ENCODE data around the gene TSHZ1.
A peak's percentile ranks its signal among the peaks of the same experiment; 100 is the strongest.

Gene TSHZ1

DNA sequence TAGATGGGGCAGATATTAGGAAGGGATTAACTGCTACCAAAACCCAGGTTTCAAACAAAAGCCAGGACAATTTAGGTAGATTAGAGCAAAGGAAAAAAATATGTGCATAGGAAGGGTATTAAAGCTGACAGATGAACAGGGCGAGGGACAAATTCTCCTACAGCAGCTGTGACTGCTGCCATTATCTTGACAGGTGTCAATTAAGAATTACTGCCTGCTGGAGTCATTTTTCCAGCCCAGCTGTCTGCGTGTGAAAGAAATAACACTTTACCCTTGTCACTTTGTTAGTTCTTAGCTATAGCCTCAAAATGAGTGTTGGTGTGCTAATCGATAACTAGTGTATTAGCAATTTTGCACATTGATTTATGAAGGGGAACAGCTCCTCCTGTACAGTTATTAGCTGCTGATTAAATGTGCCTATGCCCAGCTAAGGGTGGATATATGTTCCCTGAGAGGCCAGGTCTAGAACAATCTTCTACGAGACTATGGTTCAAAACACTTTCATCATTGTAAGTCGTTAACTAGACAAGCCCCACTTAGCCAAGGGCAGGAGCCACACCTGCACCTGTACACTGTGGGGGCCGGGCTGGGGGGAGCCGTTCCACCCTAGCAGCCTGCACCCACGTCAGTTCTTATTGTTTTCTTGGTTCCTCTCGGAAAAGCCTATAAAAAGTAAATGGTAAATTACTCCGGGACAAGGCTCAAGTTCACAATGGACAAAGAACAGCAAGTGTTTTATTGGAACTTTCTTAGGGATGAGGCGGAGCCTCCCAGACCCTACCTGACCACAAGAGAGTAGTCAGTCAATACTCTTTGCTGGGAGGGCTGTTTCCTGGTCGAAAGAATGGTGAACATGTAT, 7.7 kb downstream of the TSHZ1 start:
- no peak for TF ChIP-seq Cebpa-rat (IDR thresholded peaks at IDR 0.05)
- H3K4me1 ChIP-seq: peaks cover 19% of the 10 kb centered on the region
- no peaks in the 10 kb centered on the region for H3K9me3 ChIP-seq
- H3K27me3 ChIP-seq: no peaks in the 10 kb centered on the region
- no peaks in the 10 kb centered on the region for H3K36me3 ChIP-seq
- H4K20me1 ChIP-seq: peaks cover 87% of the 10 kb centered on the region
- H3K27ac ChIP-seq: no peak overlapping the region
- no peak overlapping the region for H3K4me3 ChIP-seq
- no peak overlapping the region for H3K4me2 ChIP-seq
- no peak overlapping the region for H3K9ac ChIP-seq

- H3K4me3 ChIP-seq: no peak overlapping the region
- no peaks in the 10 kb centered on the region for H3K9me3 ChIP-seq
- no peak overlapping the region for H3K9ac ChIP-seq
- 0 out of 2 replicates have a peak, but pooled peaks cover under 1% of the 10 kb centered on the region for H3K36me3 ChIP-seq
- no peaks in the 10 kb centered on the region for H3K27me3 ChIP-seq
- no peak overlapping the region for H3K4me2 ChIP-seq
- peaks cover 27% of the 10 kb centered on the region for H3K4me1 ChIP-seq
- H3K27ac ChIP-seq: no peak overlapping the region
- peaks cover 80% of the 10 kb centered on the region for H4K20me1 ChIP-seq
- TF ChIP-seq Cebpa-rat (IDR thresholded peaks at IDR 0.05): no peak
Measured at GRCh38 chr18:75219745-75220375, 9.3 kb downstream of the TSHZ1 start.

DNA sequence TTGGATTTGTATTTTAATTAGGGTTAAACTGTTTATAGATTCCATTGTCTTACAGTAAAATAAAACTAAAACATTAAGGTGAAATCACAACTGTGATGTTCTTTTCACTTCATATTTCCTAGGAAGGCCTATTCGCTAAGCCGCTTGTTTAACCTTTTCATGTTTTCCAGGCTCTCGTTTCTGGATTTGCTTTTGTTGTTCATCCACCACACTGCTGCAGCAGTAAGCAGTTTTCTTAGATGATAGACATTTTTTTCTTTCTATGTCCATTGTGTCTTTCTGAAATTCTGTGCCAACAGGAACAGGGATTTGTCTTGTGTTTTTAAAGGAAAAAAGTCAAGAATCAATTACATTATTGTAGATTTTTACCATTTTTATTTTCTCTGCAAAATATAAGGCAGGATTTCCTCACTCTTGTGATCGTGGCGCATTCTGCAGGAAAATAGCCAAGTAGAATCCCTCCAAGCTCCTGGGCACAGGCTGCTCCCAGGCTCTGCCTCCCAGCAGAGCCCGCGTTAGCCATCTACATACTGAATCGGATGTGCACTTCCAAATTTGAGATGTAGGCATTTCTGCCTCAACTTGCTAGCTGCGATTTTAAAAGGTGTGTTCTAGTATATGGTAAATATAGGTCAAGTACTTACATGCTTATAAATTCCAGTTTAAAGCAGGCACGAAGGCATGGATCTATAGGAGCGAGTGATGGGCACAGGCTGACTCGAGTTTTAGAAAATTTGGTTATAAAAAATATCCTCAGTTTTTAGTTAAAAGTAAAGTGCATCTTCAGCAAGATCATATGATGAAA, 10.2 kb downstream of the TSHZ1 start:
- Histone ChIP-seq H3K4me1 (peaks cover 28% of the 10 kb centered on the region), H3K9me3 (no peaks in the 10 kb centered on the region), H3K4me3 (no peak overlapping the region), H3K27me3 (no peaks in the 10 kb centered on the region), H3K9ac (no peak overlapping the region), H3K27ac (no peak overlapping the region), H3K4me2 (no peak overlapping the region), H3K36me3 (peaks cover 7% of the 10 kb centered on the region; the same call in 1 of the 2 replicates), H4K20me1 (peaks cover 82% of the 10 kb centered on the region)
- TF ChIP-seq Cebpa-rat (IDR thresholded peaks at IDR 0.05): no peak

GRCh38 chr18:75221397-75221796, 10.8 kb downstream of the TSHZ1 start:
- Histone ChIP-seq H3K27ac (no peak overlapping the region), H4K20me1 (peaks cover 88% of the 10 kb centered on the region), H3K27me3 (no peaks in the 10 kb centered on the region), H3K9me3 (no peaks in the 10 kb centered on the region), H3K4me2 (no peak overlapping the region), H3K4me1 (peaks cover 29% of the 10 kb centered on the region), H3K9ac (no peak overlapping the region), H3K36me3 (peaks cover 7% of the 10 kb centered on the region; the same call in 1 of the 2 replicates), H3K4me3 (no peak overlapping the region)
- TF ChIP-seq Cebpa-rat (IDR thresholded peaks at IDR 0.05): no peak

- no peaks in the 10 kb centered on the region for H3K9me3 ChIP-seq
- no peak overlapping the region for H3K9ac ChIP-seq
- H4K20me1 ChIP-seq: peaks cover 88% of the 10 kb centered on the region
- peaks cover 29% of the 10 kb centered on the region for H3K4me1 ChIP-seq
- peaks cover 7% of the 10 kb centered on the region; the same call in 1 of the 2 replicates for H3K36me3 ChIP-seq
- no peak overlapping the region for H3K4me3 ChIP-seq
- no peaks in the 10 kb centered on the region for H3K27me3 ChIP-seq
- no peak overlapping the region for H3K4me2 ChIP-seq
- H3K27ac ChIP-seq: no peak overlapping the region
- TF ChIP-seq Cebpa-rat (IDR thresholded peaks at IDR 0.05): no peak
Measured at GRCh38 chr18:75221897-75222296, 11.3 kb downstream of the TSHZ1 start.

DNA sequence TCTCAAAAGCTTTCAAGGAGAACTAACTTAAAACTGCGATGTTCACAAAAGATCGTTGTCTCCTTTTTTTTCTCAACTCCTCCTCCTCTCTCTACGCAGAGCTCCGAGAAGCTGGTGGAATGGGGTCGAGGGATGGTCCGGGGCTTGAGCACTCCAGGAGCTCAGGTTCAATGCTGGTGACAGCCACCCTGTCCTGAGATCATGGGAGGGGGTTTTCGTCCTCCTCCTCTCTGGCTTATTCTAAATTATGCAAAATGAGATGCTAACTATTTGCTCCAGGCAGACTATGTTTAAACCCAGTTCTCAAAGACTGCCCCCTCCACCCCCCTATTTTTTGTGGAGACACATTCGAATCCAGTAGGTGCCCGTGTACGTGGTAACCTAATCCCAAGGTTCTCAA, 11.8 kb downstream of the TSHZ1 start:
- H4K20me1 ChIP-seq: peaks cover 88% of the 10 kb centered on the region
- no peaks in the 10 kb centered on the region for H3K9me3 ChIP-seq
- H3K36me3 ChIP-seq: peaks cover 7% of the 10 kb centered on the region; the same call in 1 of the 2 replicates
- no peak for TF ChIP-seq Cebpa-rat (IDR thresholded peaks at IDR 0.05)
- H3K27me3 ChIP-seq: no peaks in the 10 kb centered on the region
- no peak overlapping the region for H3K4me3 ChIP-seq
- H3K9ac ChIP-seq: no peak overlapping the region
- H3K4me1 ChIP-seq: peaks cover 33% of the 10 kb centered on the region
- H3K27ac ChIP-seq: no peak overlapping the region
- H3K4me2 ChIP-seq: no peak overlapping the region

DNA sequence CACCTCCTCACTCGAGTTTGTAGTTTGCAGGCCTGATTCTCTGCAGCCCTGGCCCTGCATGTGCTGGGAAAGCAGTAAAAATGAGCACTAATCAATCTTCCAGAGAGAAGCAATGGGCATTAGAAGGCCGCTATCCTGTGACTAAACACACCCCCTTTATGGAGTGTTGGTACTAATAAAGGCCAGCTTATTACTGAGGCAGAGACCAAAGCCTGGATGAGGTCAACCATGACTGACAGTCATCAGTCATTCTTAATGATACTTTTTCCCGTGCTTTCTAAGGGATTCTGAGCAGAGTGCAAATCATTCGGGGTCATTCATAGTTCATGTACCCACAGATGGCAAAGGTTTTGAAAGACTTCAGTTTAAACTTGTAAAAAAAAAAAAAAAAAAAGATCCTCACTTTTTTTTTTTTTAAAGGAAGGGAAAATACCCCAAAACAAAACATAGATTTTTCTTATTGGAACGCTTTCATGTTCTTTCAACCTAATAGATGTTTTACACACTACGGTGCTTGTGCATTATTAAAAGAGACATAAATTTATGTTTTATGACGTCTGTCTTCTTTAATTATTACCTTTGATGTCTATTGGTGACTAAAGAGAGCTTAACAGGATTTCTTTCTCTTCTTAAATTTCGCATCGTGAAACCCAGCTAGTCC, 13.2 kb downstream of the TSHZ1 start:
- Histone ChIP-seq H3K9me3 (no peaks in the 10 kb centered on the region), H3K4me2 (peak overlapping the region; percentile 57), H3K36me3 (peaks cover 15% of the 10 kb centered on the region), H3K9ac (no peak overlapping the region), H3K4me3 (no peak overlapping the region), H4K20me1 (peaks cover 88% of the 10 kb centered on the region), H3K27me3 (no peaks in the 10 kb centered on the region), H3K27ac (no peak overlapping the region), H3K4me1 (peaks cover 41% of the 10 kb centered on the region)
- TF ChIP-seq Cebpa-rat (IDR thresholded peaks at IDR 0.05): no peak

DNA sequence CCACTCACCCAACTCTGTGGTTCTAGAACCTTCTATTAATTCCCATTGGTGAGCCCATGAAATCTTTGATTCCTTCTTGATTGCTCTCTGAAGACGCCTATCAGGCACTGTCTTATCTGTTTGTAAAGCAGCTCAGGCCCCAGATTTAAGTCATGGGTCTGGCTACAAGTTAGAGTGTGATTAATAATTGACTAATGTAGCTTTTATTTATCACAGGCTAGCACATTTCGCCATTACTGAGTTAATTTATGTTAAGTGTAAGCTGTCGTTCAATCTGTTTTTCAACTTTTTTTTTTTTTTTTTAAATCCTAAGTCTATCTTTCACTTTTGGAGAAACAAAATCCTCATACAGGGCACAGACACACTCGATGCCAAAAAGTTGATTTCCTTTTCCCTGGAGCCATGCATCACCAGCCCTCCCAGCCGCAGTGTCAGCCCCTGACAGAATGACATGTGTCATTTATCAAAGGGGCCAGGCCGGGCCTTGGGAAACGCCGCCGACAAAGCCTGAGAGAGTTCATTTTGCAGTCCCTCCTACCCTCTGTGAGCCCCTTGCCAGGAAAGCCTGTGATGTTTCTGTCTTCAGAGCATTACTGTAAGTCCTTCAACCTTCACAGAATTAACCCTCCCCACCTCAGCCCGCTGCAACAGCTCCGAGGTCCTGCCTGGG, 15.8 kb downstream of the TSHZ1 start:
- peaks cover 3% of the 10 kb centered on the region; the same call in 1 of the 2 replicates for H3K9me3 ChIP-seq
- peaks cover 41% of the 10 kb centered on the region for H3K4me1 ChIP-seq
- no peak for TF ChIP-seq Cebpa-rat (IDR thresholded peaks at IDR 0.05)
- no peak overlapping the region for H3K27ac ChIP-seq
- peak overlapping the region; percentile 42; the same call in 1 of the 2 replicates for H3K9ac ChIP-seq
- peaks cover 78% of the 10 kb centered on the region for H4K20me1 ChIP-seq
- H3K4me2 ChIP-seq: peak overlapping the region; percentile 71
- no peaks in the 10 kb centered on the region for H3K27me3 ChIP-seq
- H3K4me3 ChIP-seq: no peak overlapping the region
- H3K36me3 ChIP-seq: peaks cover 39% of the 10 kb centered on the region

GRCh38 chr18:75226956-75227316, 16.3 kb downstream of the TSHZ1 start:
- H3K9ac ChIP-seq: peak overlapping the region; percentile 42; the same call in 1 of the 2 replicates
- H4K20me1 ChIP-seq: peaks cover 73% of the 10 kb centered on the region
- no peaks in the 10 kb centered on the region for H3K27me3 ChIP-seq
- H3K36me3 ChIP-seq: peaks cover 39% of the 10 kb centered on the region
- no peak overlapping the region for H3K4me3 ChIP-seq
- peak overlapping the region; percentile 71 for H3K4me2 ChIP-seq
- no peak overlapping the region for H3K27ac ChIP-seq
- TF ChIP-seq Cebpa-rat (IDR thresholded peaks at IDR 0.05): no peak
- H3K9me3 ChIP-seq: peaks cover 3% of the 10 kb centered on the region; the same call in 1 of the 2 replicates
- H3K4me1 ChIP-seq: peaks cover 41% of the 10 kb centered on the region
